Smooth muscle cell (in vitro differentiated cells): Measurements from ENCODE around the gene CAPRIN2. TPM values are rescaled to one million over a fixed set of nuclear protein-coding genes. Genes with fewer than 3 reads are reported as not detected.

Experiments
- DNase-seq: peaks from one replicate; lab custom pipeline; 2025; ENCODE audit not compliant: unreplicated experiment; lab: John Stamatoyannopoulos, UW
- H2AFZ ChIP-seq: fragments of 200-600 bp; sonication (generic); 2 replicates; pipeline ENCODE4 v1.6.0; 2016; ENCODE audit warnings: antibody characterized with exemption, low read depth, mild to moderate bottlenecking
- H3F3A ChIP-seq: fragments of 200-600 bp; sonication (generic); 2 replicates; pipeline ENCODE4 v1.6.0; 2017; ENCODE audit warnings: antibody characterized with exemption, low read depth
- H3K27ac ChIP-seq: fragments of 200-600 bp; sonication (generic); 2 replicates; pipeline ENCODE4 v1.5.1; 2016; ENCODE audit warnings: low read depth, mild to moderate bottlenecking
- H3K27me3 ChIP-seq: fragments of 200-600 bp; sonication (generic); 2 replicates; pipeline ENCODE4 v1.6.1; 2016; ENCODE audit warnings: low read depth, mild to moderate bottlenecking
- H3K36me3 ChIP-seq: fragments of 200-600 bp; sonication (generic); 2 replicates; pipeline ENCODE4 v1.5.1; 2016; ENCODE audit warnings: low read depth
- H3K4me1 ChIP-seq: fragments of 200-600 bp; sonication (generic); 2 replicates; pipeline ENCODE4 v1.5.1; 2016; ENCODE audit warnings: low read depth
- H3K4me2 ChIP-seq: fragments of 200-600 bp; sonication (generic); 2 replicates; pipeline ENCODE4 v1.6.0; 2016; ENCODE audit warnings: mild to moderate bottlenecking
- H3K4me3 ChIP-seq: fragments of 200-600 bp; sonication (generic); 2 replicates; pipeline ENCODE4 v1.5.1; 2016; ENCODE audit warnings: mild to moderate bottlenecking
- H3K79me2 ChIP-seq: fragments of 200-600 bp; sonication (generic); 2 replicates; pipeline ENCODE4 v1.6.0; 2016; ENCODE audit warnings: low read depth, mild to moderate bottlenecking
- H3K9ac ChIP-seq: fragments of 200-600 bp; sonication (generic); 2 replicates; pipeline ENCODE4 v1.6.0; 2016; ENCODE audit warnings: low read depth
- H3K9me3 ChIP-seq: fragments of 200-600 bp; sonication (generic); replicated peaks from 2 replicates; pipeline ENCODE4 v1.5.1; 2016; ENCODE audit warnings: low read depth
- H4K20me1 ChIP-seq: fragments of 200-600 bp; sonication (generic); 2 replicates; pipeline ENCODE4 v1.6.0; 2016; ENCODE audit warnings: low read depth
- WGBS: methylation state at CpG from one replicate; pipeline ENCODE4 v1.1.7; 2016; ENCODE audit warnings: low lambda C conversion rate; 5-methylcytosine and 5-hydroxymethylcytosine counted together
- polyA plus RNA-seq: library from polyadenylated mRNA; unstranded; fragments of >200 nt; fragmentation: Nextera tagmentation; extraction: Ambion mirVana; gene quantifications from 2 replicates; pipeline ENCODE4 v1.2.1, GENCODE V29; 2016
- total RNA-seq: library from RNA; depleted of rRNA; stranded (reverse); fragments of >200 nt; gene quantifications from 2 replicates; pipeline ENCODE4 v1.2.3, GENCODE V29; 2014
- TF ChIP-seq, protein P1 (sequence below): fragments of 200-600 bp; sonication (generic); IDR thresholded peaks from 2 replicates; pipeline ENCODE4 v1.5.1; 2017; ENCODE audit warnings: borderline replicate concordance, mild to moderate bottlenecking, antibody characterized with exemption; ENCODE audit not compliant: insufficient read depth, poor library complexity, severe bottlenecking

The CAPRIN2 gene
- total and polyA plus RNA-seq, 2 experiments from 2014 or later, result 14.7 to 31.0 TPM

DNA sequence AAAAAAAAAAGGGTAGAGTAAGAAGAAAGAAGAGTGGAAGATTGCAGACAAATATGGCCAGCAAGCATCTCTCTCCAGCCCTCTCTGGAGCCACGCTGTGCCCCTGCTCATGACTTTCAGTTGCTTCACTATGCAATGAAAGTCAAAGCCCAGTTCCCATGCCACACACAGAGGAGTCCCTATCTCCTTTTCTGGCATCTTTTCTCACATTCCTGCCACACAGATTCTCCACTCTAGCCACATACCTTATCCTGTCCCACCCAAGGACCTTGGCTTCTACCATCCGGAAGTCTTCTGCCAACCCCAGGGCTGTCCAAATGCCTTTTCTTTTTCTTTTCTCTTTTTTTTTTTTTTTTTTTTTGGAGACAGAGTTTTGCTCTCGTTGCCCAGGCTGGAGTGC lies 39.3 kb upstream of the CAPRIN2 start:
- Histone ChIP-seq H3F3A (peaks cover 10% of the 10 kb centered on the region), H3K36me3 (no peaks in the 10 kb centered on the region), H3K9ac (no peak overlapping the region), H3K9me3 (no peaks in the 10 kb centered on the region), H2AFZ (no peak overlapping the region), H3K27me3 (no peaks in the 10 kb centered on the region), H3K4me1 (peaks cover 10% of the 10 kb centered on the region), H3K4me2 (no peak overlapping the region), H3K79me2 (no peaks in the 10 kb centered on the region), H4K20me1 (no peaks in the 10 kb centered on the region), H3K27ac (peak overlapping the region; percentile 89), H3K4me3 (no peak overlapping the region)
- DNase-seq, result no peak
- TF ChIP-seq, protein P1, sequence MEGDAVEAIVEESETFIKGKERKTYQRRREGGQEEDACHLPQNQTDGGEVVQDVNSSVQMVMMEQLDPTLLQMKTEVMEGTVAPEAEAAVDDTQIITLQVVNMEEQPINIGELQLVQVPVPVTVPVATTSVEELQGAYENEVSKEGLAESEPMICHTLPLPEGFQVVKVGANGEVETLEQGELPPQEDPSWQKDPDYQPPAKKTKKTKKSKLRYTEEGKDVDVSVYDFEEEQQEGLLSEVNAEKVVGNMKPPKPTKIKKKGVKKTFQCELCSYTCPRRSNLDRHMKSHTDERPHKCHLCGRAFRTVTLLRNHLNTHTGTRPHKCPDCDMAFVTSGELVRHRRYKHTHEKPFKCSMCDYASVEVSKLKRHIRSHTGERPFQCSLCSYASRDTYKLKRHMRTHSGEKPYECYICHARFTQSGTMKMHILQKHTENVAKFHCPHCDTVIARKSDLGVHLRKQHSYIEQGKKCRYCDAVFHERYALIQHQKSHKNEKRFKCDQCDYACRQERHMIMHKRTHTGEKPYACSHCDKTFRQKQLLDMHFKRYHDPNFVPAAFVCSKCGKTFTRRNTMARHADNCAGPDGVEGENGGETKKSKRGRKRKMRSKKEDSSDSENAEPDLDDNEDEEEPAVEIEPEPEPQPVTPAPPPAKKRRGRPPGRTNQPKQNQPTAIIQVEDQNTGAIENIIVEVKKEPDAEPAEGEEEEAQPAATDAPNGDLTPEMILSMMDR, result no peak
- 97% methylated on average over 3 of the region's 3 CpGs for WGBS

DNA sequence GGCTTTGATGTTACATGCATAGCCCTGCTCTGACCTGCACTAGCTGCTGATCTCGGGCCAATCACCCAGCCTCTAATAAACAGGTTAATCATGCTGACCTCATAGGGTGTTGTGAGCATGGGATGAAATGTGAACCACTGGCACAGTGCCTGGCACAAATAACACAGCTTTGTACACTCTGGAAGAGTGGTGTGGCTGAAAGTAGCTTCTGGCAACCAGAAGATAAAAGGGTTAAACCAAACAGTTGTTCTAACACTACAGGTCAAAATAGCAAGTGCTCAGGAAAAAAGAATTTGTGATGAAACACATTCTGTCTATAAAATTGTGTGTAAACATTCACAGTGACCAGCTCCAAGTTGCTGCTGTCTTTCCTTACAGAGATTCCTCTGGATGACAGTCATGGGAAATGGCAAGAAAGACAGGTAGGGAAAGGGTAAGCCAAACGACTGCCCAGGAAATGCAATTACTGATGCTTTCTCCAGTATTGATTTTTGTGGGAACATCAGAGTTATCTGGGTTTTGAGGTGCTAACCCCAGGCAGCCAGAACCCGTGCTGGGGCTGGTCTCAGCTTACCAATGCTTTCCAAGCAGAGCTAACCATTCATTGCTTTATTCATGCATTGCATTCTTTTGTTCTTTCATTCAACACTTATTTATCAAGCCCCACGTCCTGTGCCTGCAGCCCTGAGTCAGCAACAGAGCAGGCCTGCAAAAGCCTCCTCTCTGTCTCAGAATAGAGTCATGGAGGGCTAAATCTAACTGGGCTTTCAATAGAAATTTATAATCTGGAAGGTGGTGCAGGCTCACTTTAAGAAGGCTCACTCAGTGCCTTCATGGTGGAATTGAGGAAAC lies 38.1 kb upstream of the CAPRIN2 start:
- Histone ChIP-seq H3K4me3 (no peak overlapping the region), H4K20me1 (no peaks in the 10 kb centered on the region), H2AFZ (no peak overlapping the region), H3K9me3 (no peaks in the 10 kb centered on the region), H3K4me2 (peak overlapping the region; percentile 41), H3K27me3 (no peaks in the 10 kb centered on the region), H3K79me2 (no peaks in the 10 kb centered on the region), H3F3A (peaks cover 10% of the 10 kb centered on the region), H3K4me1 (peaks cover 10% of the 10 kb centered on the region), H3K27ac (peak overlapping the region; percentile 34), H3K9ac (no peak overlapping the region), H3K36me3 (no peaks in the 10 kb centered on the region)
- TF ChIP-seq, protein P1, result no peak
- 32% methylated on average over 4 of the region's 4 CpGs for WGBS
- no peak for DNase-seq

DNA sequence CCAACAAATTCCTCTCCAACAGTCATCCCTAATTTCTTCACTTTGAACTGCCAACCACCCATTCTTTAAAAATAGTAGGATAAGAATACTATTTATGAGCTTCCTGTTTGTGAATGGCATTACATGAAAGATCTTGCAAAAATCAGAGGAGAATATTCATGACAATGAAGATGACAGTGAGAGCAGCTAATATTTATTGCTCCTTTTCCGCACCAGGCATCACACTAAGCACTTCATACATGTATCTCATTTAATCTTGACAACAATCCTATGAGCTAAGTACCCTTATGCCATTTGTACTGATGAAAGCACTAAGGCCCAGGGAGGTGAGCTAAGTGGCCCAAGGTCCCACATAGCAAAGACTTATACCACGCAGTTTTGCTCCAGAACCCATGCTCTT lies 37.3 kb upstream of the CAPRIN2 start:
- H3K27me3 ChIP-seq, result no peaks in the 10 kb centered on the region
- H3K4me1 ChIP-seq, result peaks cover 10% of the 10 kb centered on the region
- TF ChIP-seq, protein P1, result no peak
- H3K36me3 ChIP-seq, result no peaks in the 10 kb centered on the region
- H3K4me2 ChIP-seq, result no peak overlapping the region
- whole genome bisulfite sequencing, result 98% methylated on average over 2 of the region's 2 CpGs
- no peak overlapping the region for H2AFZ ChIP-seq
- peaks cover 10% of the 10 kb centered on the region for H3F3A ChIP-seq
- no peak overlapping the region for H3K9ac ChIP-seq
- no peaks in the 10 kb centered on the region for H3K9me3 ChIP-seq
- H3K79me2 ChIP-seq, result no peaks in the 10 kb centered on the region
- H4K20me1 ChIP-seq, result no peaks in the 10 kb centered on the region
- no peak for DNase-seq
- no peak overlapping the region for H3K4me3 ChIP-seq
- no peak overlapping the region for H3K27ac ChIP-seq

DNA sequence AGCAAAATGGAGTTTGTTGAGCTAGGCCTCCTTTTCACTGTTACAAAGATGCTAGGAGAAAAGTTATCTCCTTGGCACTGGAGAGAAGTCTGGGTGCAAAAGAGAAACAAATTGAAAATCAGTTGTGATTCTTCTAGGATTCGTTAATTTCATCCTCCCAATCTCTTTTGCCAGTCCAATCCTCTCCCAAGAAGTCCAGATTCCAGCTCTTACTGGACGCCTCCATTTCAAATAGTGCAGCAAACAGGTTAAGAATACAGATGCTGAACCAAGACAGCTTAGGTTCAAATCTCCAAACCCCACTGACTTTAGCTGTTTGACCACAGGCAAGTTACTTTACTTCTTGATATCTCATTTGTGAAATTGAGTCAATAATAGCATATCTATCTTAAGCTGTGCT lies 34.0 kb upstream of the CAPRIN2 start:
- 95% methylated on average over 2 of the region's 2 CpGs for WGBS
- Histone ChIP-seq H3K27me3 (no peaks in the 10 kb centered on the region), H3K4me1 (no peaks in the 10 kb centered on the region), H2AFZ (no peak overlapping the region), H4K20me1 (no peaks in the 10 kb centered on the region), H3F3A (peaks cover 6% of the 10 kb centered on the region), H3K4me2 (no peak overlapping the region), H3K9ac (no peak overlapping the region), H3K36me3 (no peaks in the 10 kb centered on the region), H3K4me3 (no peak overlapping the region), H3K79me2 (no peaks in the 10 kb centered on the region), H3K27ac (no peak overlapping the region), H3K9me3 (no peaks in the 10 kb centered on the region)
- no peak for DNase-seq
- TF ChIP-seq, protein P1, result no peak
